HepG2 (cell line): ENCODE measurements around the gene LONP1. TPM values are rescaled to one million over a fixed set of nuclear protein-coding genes. Genes with fewer than 3 reads are reported as not detected.

Experiments
- FOXK1 ChIP-seq: sonication (generic); formaldehyde crosslinking; IDR thresholded peaks from 2 replicates; pipeline ENCODE4 v1.4.0; 2020; ENCODE audit warnings: low read depth, missing genetic modification reagents, borderline replicate concordance
- HNRNPUL1 ChIP-seq: fragments of 200-400 bp; formaldehyde crosslinking; IDR thresholded peaks from 2 replicates; pipeline ENCODE4 v1.6.1; 2017; ENCODE audit warnings: low read depth, mild to moderate bottlenecking, low read length, moderate library complexity
- MBNL3 ChIP-seq: fragments of 250-450 bp; sonication (Bioruptor Pico); conservative IDR thresholded peaks from 2 replicates; pipeline ENCODE4 v1.8.0; 2022; ENCODE audit warnings: mild to moderate bottlenecking, inconsistent platforms
- polyA plus RNA-seq, 8 experiments: library from polyadenylated mRNA; depleted of rRNA in 3 of 8; stranded (reverse) in 7 of 8; unstranded in 1 of 8; fragments of >200 nt; fragmentation: Illumina TruSeq in 4 of 8; extraction: Trizol in 4 of 8; gene quantifications; 2 replicates each; pipeline versions ENCODE4 v1.2.1 to v1.2.3, GENCODE V29; 2011 to 2016; ENCODE audit warnings: low read depth in 4 of 8, missing spikeins in 1 of 8, mixed read lengths in 1 of 8; ENCODE audit not compliant: insufficient read depth in 1 of 8
- total RNA-seq, 5 experiments: library from RNA; depleted of rRNA; stranded (reverse); fragments of >200 nt; fragmentation: Illumina TruSeq; extraction: Trizol; gene quantifications; 2 replicates each; pipeline ENCODE4 v1.2.3, GENCODE V29; 2016; ENCODE audit warnings: low read depth in 1 of 5
- TF ChIP-seq, protein P1 (sequence below): sonication (generic); formaldehyde crosslinking; IDR thresholded peaks from 2 replicates; pipeline ENCODE4 v1.4.0; 2020; ENCODE audit warnings: missing genetic modification reagents
- TF ChIP-seq, protein P2 (sequence below): sonication (generic); formaldehyde crosslinking; IDR thresholded peaks from 2 replicates; pipeline ENCODE4 v1.4.0; 2020; ENCODE audit warnings: missing genetic modification reagents, mild to moderate bottlenecking, borderline replicate concordance
- TF ChIP-seq, protein P3 (sequence below), 2 experiments: sonication (generic) in 1 of 2; formaldehyde crosslinking in 1 of 2; IDR thresholded peaks; 2 replicates each; pipeline versions ENCODE4 v1.4.0 to v1.6.1; 2018 to 2020; ENCODE audit warnings: missing genetic modification reagents in 2 of 2, borderline replicate concordance in 1 of 2, low read depth in 1 of 2, mild to moderate bottlenecking in 1 of 2, missing biosample characterization in 1 of 2
- TF ChIP-seq, protein P4 (sequence below), 2 experiments: fragments of 450-650 bp in 1 of 2; sonication (generic) in 1 of 2; formaldehyde crosslinking in 1 of 2; IDR thresholded peaks; 2 replicates each; pipeline versions ENCODE4 v1.6.1 to v1.8.0; 2016 to 2022; ENCODE audit warnings: antibody characterized with exemption in 1 of 2, mild to moderate bottlenecking in 1 of 2, missing genetic modification reagents in 1 of 2
- TF ChIP-seq, protein P5 (sequence below): sonication (generic); formaldehyde crosslinking; IDR thresholded peaks from 2 replicates; pipeline ENCODE4 v1.4.0; 2020; ENCODE audit warnings: missing genetic modification reagents, borderline replicate concordance

LONP1 gene
- total and polyA plus RNA-seq, 2 of the 13 experiments (the other 11 are each of a cell fraction or from before 2014, with no cell fraction given): 59.5 to 76.8 TPM

DNA sequence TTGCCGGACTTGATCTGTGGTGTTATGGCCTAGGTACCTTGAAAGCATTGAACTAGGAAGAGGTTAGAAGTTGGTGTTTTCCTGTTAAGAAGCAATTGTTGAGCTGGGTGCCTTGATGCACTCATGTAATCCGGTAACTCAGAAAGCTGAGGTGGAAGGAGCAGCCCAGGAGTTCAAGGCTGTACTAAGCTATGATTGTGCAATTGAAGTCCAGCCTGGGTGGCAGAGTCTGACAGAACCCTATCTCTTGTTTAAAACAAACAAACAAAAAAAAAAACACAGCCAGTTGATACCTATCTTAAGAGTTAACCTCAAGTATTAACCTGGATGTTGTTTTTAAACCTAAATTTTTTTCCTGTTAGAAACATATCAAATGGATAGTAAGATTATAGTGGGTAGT lies 77.7 kb downstream of the LONP1 start (continued):
- TF ChIP-seq, protein P1, sequence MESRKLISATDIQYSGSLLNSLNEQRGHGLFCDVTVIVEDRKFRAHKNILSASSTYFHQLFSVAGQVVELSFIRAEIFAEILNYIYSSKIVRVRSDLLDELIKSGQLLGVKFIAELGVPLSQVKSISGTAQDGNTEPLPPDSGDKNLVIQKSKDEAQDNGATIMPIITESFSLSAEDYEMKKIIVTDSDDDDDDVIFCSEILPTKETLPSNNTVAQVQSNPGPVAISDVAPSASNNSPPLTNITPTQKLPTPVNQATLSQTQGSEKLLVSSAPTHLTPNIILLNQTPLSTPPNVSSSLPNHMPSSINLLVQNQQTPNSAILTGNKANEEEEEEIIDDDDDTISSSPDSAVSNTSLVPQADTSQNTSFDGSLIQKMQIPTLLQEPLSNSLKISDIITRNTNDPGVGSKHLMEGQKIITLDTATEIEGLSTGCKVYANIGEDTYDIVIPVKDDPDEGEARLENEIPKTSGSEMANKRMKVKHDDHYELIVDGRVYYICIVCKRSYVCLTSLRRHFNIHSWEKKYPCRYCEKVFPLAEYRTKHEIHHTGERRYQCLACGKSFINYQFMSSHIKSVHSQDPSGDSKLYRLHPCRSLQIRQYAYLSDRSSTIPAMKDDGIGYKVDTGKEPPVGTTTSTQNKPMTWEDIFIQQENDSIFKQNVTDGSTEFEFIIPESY (CRISPR knock-in tag): no peak
- TF ChIP-seq, protein P2, sequence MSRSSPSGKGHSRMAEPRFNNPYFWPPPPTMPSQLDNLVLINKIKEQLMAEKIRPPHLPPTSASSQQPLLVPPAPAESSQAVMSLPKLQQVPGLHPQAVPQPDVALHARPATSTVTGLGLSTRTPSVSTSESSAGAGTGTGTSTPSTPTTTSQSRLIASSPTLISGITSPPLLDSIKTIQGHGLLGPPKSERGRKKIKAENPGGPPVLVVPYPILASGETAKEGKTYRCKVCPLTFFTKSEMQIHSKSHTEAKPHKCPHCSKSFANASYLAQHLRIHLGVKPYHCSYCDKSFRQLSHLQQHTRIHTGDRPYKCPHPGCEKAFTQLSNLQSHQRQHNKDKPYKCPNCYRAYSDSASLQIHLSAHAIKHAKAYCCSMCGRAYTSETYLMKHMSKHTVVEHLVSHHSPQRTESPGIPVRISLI: peak; percentile 75; the same call in 1 of the 2 replicates
- no peak for TF ChIP-seq HNRNPUL1
- TF ChIP-seq MBNL3: no peak
- no peak for TF ChIP-seq FOXK1 (CRISPR knock-in tag)
- TF ChIP-seq, protein P3, sequence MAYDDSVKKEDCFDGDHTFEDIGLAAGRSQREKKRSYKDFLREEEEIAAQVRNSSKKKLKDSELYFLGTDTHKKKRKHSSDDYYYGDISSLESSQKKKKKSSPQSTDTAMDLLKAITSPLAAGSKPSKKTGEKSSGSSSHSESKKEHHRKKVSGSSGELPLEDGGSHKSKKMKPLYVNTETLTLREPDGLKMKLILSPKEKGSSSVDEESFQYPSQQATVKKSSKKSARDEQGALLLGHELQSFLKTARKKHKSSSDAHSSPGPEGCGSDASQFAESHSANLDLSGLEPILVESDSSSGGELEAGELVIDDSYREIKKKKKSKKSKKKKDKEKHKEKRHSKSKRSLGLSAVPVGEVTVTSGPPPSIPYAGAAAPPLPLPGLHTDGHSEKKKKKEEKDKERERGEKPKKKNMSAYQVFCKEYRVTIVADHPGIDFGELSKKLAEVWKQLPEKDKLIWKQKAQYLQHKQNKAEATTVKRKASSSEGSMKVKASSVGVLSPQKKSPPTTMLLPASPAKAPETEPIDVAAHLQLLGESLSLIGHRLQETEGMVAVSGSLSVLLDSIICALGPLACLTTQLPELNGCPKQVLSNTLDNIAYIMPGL (CRISPR knock-in tag; IDR thresholded peaks at IDR 0.05; ENCODE audit: borderline replicate concordance in 1 of 2, low read depth in 1 of 2): no peak
- TF ChIP-seq, protein P4, sequence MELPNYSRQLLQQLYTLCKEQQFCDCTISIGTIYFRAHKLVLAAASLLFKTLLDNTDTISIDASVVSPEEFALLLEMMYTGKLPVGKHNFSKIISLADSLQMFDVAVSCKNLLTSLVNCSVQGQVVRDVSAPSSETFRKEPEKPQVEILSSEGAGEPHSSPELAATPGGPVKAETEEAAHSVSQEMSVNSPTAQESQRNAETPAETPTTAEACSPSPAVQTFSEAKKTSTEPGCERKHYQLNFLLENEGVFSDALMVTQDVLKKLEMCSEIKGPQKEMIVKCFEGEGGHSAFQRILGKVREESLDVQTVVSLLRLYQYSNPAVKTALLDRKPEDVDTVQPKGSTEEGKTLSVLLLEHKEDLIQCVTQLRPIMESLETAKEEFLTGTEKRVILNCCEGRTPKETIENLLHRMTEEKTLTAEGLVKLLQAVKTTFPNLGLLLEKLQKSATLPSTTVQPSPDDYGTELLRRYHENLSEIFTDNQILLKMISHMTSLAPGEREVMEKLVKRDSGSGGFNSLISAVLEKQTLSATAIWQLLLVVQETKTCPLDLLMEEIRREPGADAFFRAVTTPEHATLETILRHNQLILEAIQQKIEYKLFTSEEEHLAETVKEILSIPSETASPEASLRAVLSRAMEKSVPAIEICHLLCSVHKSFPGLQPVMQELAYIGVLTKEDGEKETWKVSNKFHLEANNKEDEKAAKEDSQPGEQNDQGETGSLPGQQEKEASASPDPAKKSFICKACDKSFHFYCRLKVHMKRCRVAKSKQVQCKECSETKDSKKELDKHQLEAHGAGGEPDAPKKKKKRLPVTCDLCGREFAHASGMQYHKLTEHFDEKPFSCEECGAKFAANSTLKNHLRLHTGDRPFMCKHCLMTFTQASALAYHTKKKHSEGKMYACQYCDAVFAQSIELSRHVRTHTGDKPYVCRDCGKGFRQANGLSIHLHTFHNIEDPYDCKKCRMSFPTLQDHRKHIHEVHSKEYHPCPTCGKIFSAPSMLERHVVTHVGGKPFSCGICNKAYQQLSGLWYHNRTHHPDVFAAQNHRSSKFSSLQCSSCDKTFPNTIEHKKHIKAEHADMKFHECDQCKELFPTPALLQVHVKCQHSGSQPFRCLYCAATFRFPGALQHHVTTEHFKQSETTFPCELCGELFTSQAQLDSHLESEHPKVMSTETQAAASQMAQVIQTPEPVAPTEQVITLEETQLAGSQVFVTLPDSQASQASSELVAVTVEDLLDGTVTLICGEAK (IDR thresholded peaks at IDR 0.05): no peak
- TF ChIP-seq, protein P4 (CRISPR knock-in tag; IDR thresholded peaks at IDR 0.05): no peak
- TF ChIP-seq, protein P5, sequence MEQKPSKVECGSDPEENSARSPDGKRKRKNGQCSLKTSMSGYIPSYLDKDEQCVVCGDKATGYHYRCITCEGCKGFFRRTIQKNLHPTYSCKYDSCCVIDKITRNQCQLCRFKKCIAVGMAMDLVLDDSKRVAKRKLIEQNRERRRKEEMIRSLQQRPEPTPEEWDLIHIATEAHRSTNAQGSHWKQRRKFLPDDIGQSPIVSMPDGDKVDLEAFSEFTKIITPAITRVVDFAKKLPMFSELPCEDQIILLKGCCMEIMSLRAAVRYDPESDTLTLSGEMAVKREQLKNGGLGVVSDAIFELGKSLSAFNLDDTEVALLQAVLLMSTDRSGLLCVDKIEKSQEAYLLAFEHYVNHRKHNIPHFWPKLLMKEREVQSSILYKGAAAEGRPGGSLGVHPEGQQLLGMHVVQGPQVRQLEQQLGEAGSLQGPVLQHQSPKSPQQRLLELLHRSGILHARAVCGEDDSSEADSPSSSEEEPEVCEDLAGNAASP (CRISPR knock-in tag): 0 out of 2 replicates have a peak, but pooled peaks have one; percentile 21
